Astrocyte (in vitro differentiated cells and primary cell): Measurements from ENCODE around the gene SCAMP1. TPM values are rescaled to one million over a fixed set of nuclear protein-coding genes. Genes with fewer than 3 reads are reported as not detected.

Source experiments
- DNase-seq: peaks from one replicate; pipeline ENCODE4 v3.0.0-alpha.2; 2010; ENCODE audit warnings: low read depth
- FAIRE-seq: peaks from 2 replicates; lab custom pipeline; 2011; peaks lifted over from hg19 to GRCh38; lab: Jason Lieb, UNC
- H2AFZ ChIP-seq: 2 replicates; pipeline ENCODE4 v1.6.0; 2012; ENCODE audit warnings: low read depth, low read length, inconsistent platforms
- H3K27ac ChIP-seq: 2 replicates; pipeline ENCODE4 v1.5.1; 2011; ENCODE audit warnings: low read depth, low read length, inconsistent platforms
- H3K27me3 ChIP-seq: 2 replicates; pipeline ENCODE4 v1.6.0; 2011; ENCODE audit warnings: low read length, inconsistent platforms; ENCODE audit not compliant: insufficient read depth
- H3K36me3 ChIP-seq: 2 replicates; pipeline ENCODE4 v1.5.1; 2011; ENCODE audit warnings: low read length, inconsistent platforms; ENCODE audit not compliant: insufficient read depth
- H3K4me1 ChIP-seq: 2 replicates; pipeline ENCODE4 v1.5.1; 2011; ENCODE audit warnings: low read length, inconsistent platforms; ENCODE audit not compliant: insufficient read depth
- H3K4me2 ChIP-seq: 2 replicates; pipeline ENCODE4 v1.6.0; 2012; ENCODE audit warnings: low read length, inconsistent platforms
- H3K4me3 ChIP-seq: 2 replicates; pipeline ENCODE4 v1.5.1; 2011; ENCODE audit warnings: low read depth, mild to moderate bottlenecking, low read length, inconsistent platforms; ENCODE audit not compliant: insufficient read depth
- H3K79me2 ChIP-seq: 2 replicates; pipeline ENCODE4 v1.6.0; 2012; ENCODE audit warnings: mild to moderate bottlenecking, low read length, inconsistent platforms; ENCODE audit not compliant: insufficient read depth
- H3K9ac ChIP-seq: 2 replicates; pipeline ENCODE4 v1.6.0; 2012; ENCODE audit warnings: mild to moderate bottlenecking, low read length, inconsistent platforms
- H3K9me3 ChIP-seq: 2 replicates; pipeline ENCODE4 v1.5.1; 2012; ENCODE audit warnings: low read depth, mild to moderate bottlenecking, low read length, inconsistent platforms; ENCODE audit not compliant: insufficient read depth
- H4K20me1 ChIP-seq: 2 replicates; pipeline ENCODE4 v1.6.0; 2012; ENCODE audit warnings: low read length, inconsistent platforms; ENCODE audit not compliant: insufficient read depth
- H3K27ac Mint-ChIP-seq: one replicate; pipeline ENCODE4 v1.8.0; 2021; ENCODE audit warnings: mild to moderate bottlenecking, mixed read lengths; ENCODE audit not compliant: unreplicated experiment
- H3K27me3 Mint-ChIP-seq: one replicate; pipeline ENCODE4 v1.8.0; 2021; ENCODE audit warnings: low read depth, mixed read lengths; ENCODE audit not compliant: unreplicated experiment
- H3K36me3 Mint-ChIP-seq: one replicate; pipeline ENCODE4 v1.8.0; 2021; ENCODE audit warnings: low read depth, mixed read lengths; ENCODE audit not compliant: unreplicated experiment
- H3K4me1 Mint-ChIP-seq: one replicate; pipeline ENCODE4 v1.8.0; 2021; ENCODE audit warnings: low read depth, mixed read lengths; ENCODE audit not compliant: unreplicated experiment
- H3K4me3 Mint-ChIP-seq: one replicate; pipeline ENCODE4 v1.8.0; 2021; ENCODE audit warnings: mild to moderate bottlenecking, moderate library complexity, mixed read lengths; ENCODE audit not compliant: unreplicated experiment
- H3K9me3 Mint-ChIP-seq: one replicate; pipeline ENCODE4 v1.8.0; 2021; ENCODE audit warnings: mild to moderate bottlenecking, mixed read lengths; ENCODE audit not compliant: unreplicated experiment
- CTCF ChIP-seq: IDR thresholded peaks from 2 replicates; pipeline ENCODE4 v1.5.1; 2011; ENCODE audit warnings: low read depth, mild to moderate bottlenecking, inconsistent platforms, low read length, moderate library complexity; ENCODE audit not compliant: insufficient read depth
- EZH2 ChIP-seq: IDR thresholded peaks from 2 replicates; pipeline ENCODE4 v1.6.1; 2012; ENCODE audit warnings: mild to moderate bottlenecking, low read length, inconsistent platforms; ENCODE audit not compliant: insufficient read depth
- total RNA-seq: library from RNA; stranded (reverse); gene quantifications from 2 replicates; pipeline ENCODE4 v1.2.1, GENCODE V29; 2021

SCAMP1 gene
- total RNA-seq, 1 donor from 2014 or later = 52.6 TPM

GRCh38 chr5:78424665-78425064, 64.2 kb downstream of the SCAMP1 start:
- Mint-ChIP-seq H3K27me3 (no peaks in the 10 kb centered on the region), H3K4me1 (peaks cover 9% of the 10 kb centered on the region), H3K9me3 (peaks cover 4% of the 10 kb centered on the region), H3K4me3 (no peak overlapping the region), H3K27ac (no peak overlapping the region), H3K36me3 (peaks cover 18% of the 10 kb centered on the region)
- no peak for DNase-seq
- no peaks in the 10 kb centered on the region for H3K9me3 ChIP-seq
- no peak overlapping the region for H2AFZ ChIP-seq
- H3K36me3 ChIP-seq = peaks cover 2% of the 10 kb centered on the region
- FAIRE-seq = no peak
- H3K4me1 ChIP-seq = no peaks in the 10 kb centered on the region
- H3K27ac ChIP-seq = no peak overlapping the region
- no peaks in the 10 kb centered on the region for H3K27me3 ChIP-seq
- H4K20me1 ChIP-seq = no peaks in the 10 kb centered on the region
- no peak overlapping the region for H3K9ac ChIP-seq
- no peak overlapping the region for H3K4me2 ChIP-seq
- TF ChIP-seq EZH2 (no peak), CTCF (no peak)
- H3K4me3 ChIP-seq = no peak overlapping the region
- no peaks in the 10 kb centered on the region for H3K79me2 ChIP-seq

GRCh38 chr5:78429332-78429980, 69.0 kb downstream of the SCAMP1 start:
- no peak overlapping the region for H3K4me3 ChIP-seq
- no peaks in the 10 kb centered on the region for H3K27me3 ChIP-seq
- H3K9ac ChIP-seq = no peak overlapping the region
- no peaks in the 10 kb centered on the region for H3K4me1 ChIP-seq
- Mint-ChIP-seq H3K9me3 (peaks cover 4% of the 10 kb centered on the region), H3K4me1 (peaks cover 10% of the 10 kb centered on the region), H3K27me3 (no peaks in the 10 kb centered on the region), H3K4me3 (peak overlapping the region; percentile 42), H3K27ac (no peak overlapping the region), H3K36me3 (peaks cover 18% of the 10 kb centered on the region)
- no peaks in the 10 kb centered on the region for H3K9me3 ChIP-seq
- FAIRE-seq = no peak
- H2AFZ ChIP-seq = no peak overlapping the region
- DNase-seq = peak; percentile 1
- no peaks in the 10 kb centered on the region for H3K36me3 ChIP-seq
- no peaks in the 10 kb centered on the region for H3K79me2 ChIP-seq
- H3K4me2 ChIP-seq = no peak overlapping the region
- TF ChIP-seq CTCF (no peak), EZH2 (no peak)
- H4K20me1 ChIP-seq = peaks cover 5% of the 10 kb centered on the region
- no peak overlapping the region for H3K27ac ChIP-seq

- no peak for FAIRE-seq
- Mint-ChIP-seq H3K27ac (no peak overlapping the region), H3K36me3 (peaks cover 23% of the 10 kb centered on the region), H3K9me3 (peaks cover 8% of the 10 kb centered on the region), H3K27me3 (no peaks in the 10 kb centered on the region), H3K4me1 (peaks cover 10% of the 10 kb centered on the region), H3K4me3 (no peak overlapping the region)
- H2AFZ ChIP-seq = no peak overlapping the region
- H3K27ac ChIP-seq = no peak overlapping the region
- TF ChIP-seq EZH2 = no peak
- no peak for TF ChIP-seq CTCF
- no peaks in the 10 kb centered on the region for H3K36me3 ChIP-seq
- peaks cover 5% of the 10 kb centered on the region for H4K20me1 ChIP-seq
- H3K4me2 ChIP-seq = no peak overlapping the region
- H3K4me1 ChIP-seq = no peaks in the 10 kb centered on the region
- H3K9ac ChIP-seq = no peak overlapping the region
- no peaks in the 10 kb centered on the region for H3K79me2 ChIP-seq
- DNase-seq = no peak
- no peaks in the 10 kb centered on the region for H3K9me3 ChIP-seq
- no peaks in the 10 kb centered on the region for H3K27me3 ChIP-seq
- no peak overlapping the region for H3K4me3 ChIP-seq
These were observed 70.4 kb downstream of the SCAMP1 start for GRCh38 chr5:78430866-78431265.
